Activated B cell treated with CpG ODN at 0.5 μM for 24 hours (primary cell): Measurements from ENCODE around the gene ARRDC3. TPM values are rescaled to one million over a fixed set of nuclear protein-coding genes. Genes with fewer than 3 reads are reported as not detected.

Source experiments
- ATAC-seq: fragments of 200-7000 bp; cut with Tn5 transposase; one replicate; pipeline ENCODE4 v1.10.0; 2021; ENCODE audit warnings: low read depth, mild to moderate bottlenecking, moderate library complexity
- CTCF ChIA-PET: fragments of 350-600 bp; sonication (Branson Sonifier 250); formaldehyde crosslinking; loops from one replicate; lab custom pipeline; 2021; ENCODE audit warnings: antibody characterized with exemption; lab: Charles Lee
- POLR2A ChIA-PET: fragments of 350-600 bp; sonication (Branson Sonifier 250); formaldehyde crosslinking; loops from one replicate; lab custom pipeline; 2021; ENCODE audit warnings: antibody characterized with exemption; lab: Charles Lee
- DNase-seq: peaks from one replicate; pipeline ENCODE4 v3.0.0; 2022
- H3K27ac Mint-ChIP-seq: one replicate; pipeline ENCODE4 v1.8.0; 2020; ENCODE audit warnings: mixed read lengths
- H3K27me3 Mint-ChIP-seq: one replicate; pipeline ENCODE4 v1.8.0; 2021; ENCODE audit warnings: mixed read lengths
- H3K36me3 Mint-ChIP-seq: one replicate; pipeline ENCODE4 v1.8.0; 2021; ENCODE audit warnings: low read depth, mixed read lengths
- H3K4me1 Mint-ChIP-seq: one replicate; pipeline ENCODE4 v1.8.0; 2021; ENCODE audit warnings: mixed read lengths
- H3K4me3 Mint-ChIP-seq: one replicate; pipeline ENCODE4 v1.8.0; 2020; ENCODE audit warnings: mild to moderate bottlenecking, mixed read lengths
- H3K9me3 Mint-ChIP-seq: one replicate; pipeline ENCODE4 v1.8.0; 2020; ENCODE audit warnings: mixed read lengths
- CTCF ChIP-seq: fragments of 200-600 bp; IDR thresholded peaks from one replicate; pipeline ENCODE4 v1.8.0; 2022; ENCODE audit warnings: antibody characterized with exemption, mild to moderate bottlenecking
- intact Hi-C: fragments of 100-400 bp; cut with micrococcal nuclease; formaldehyde crosslinking; loops from one replicate; pipeline ENCODE4 v1.15.1; 2024
- total RNA-seq: library from RNA; stranded (reverse); gene quantifications from 2 replicates; pipeline ENCODE4 v1.2.3, GENCODE V29; 2022

The ARRDC3 gene
- total RNA-seq, 1 donor from 2014 or later = 65.3 TPM

GRCh38 chr5:91381239-91381773 lies 1.8 kb downstream of the ARRDC3 start:
- Mint-ChIP-seq H3K27me3 (no peaks in the 10 kb centered on the region), H3K4me1 (peaks cover 38% of the 10 kb centered on the region), H3K36me3 (peaks cover 53% of the 10 kb centered on the region), H3K27ac (peak overlapping the region; percentile 97), H3K4me3 (peak overlapping the region; percentile 93), H3K9me3 (no peaks in the 10 kb centered on the region)
- ChIA-PET POLR2A (interaction anchor here (0.6 to 6.1 kb wide), 29 partner anchors 13 to 983 kb away, joined by 3 to 194 read pairs (median 5); partner anchors contain the start of genes CETN3, LYSMD3, MBLAC2 and POLR3G), CTCF (interaction anchor here (1.1 kb wide), 1 partner anchor 155 kb away, joined by 4 read pairs; no protein-coding TSS in a partner anchor)
- ATAC-seq = no peak
- no peak for DNase-seq
- no peak for TF ChIP-seq CTCF
- intact Hi-C loops = loop anchor here (2.0 kb wide), 2 partner anchors 21 to 853 kb away; partner anchors contain the start of gene LYSMD3

GRCh38 chr5:91380491-91381238 lies 2.5 kb downstream of the ARRDC3 start:
- DNase-seq = peak; percentile 93
- Mint-ChIP-seq H3K36me3 (peaks cover 58% of the 10 kb centered on the region), H3K4me3 (peak overlapping the region; percentile 93), H3K4me1 (peaks cover 38% of the 10 kb centered on the region), H3K9me3 (no peaks in the 10 kb centered on the region), H3K27me3 (no peaks in the 10 kb centered on the region), H3K27ac (peak overlapping the region; percentile 97)
- POLR2A ChIA-PET = interaction anchor here (0.6 to 6.1 kb wide), 32 partner anchors 13 to 983 kb away, joined by 3 to 194 read pairs (median 4); partner anchors contain the start of genes CETN3, LYSMD3, MBLAC2 and POLR3G
- CTCF ChIA-PET = interaction anchor here (1.1 kb wide), 1 partner anchor 155 kb away, joined by 4 read pairs; no protein-coding TSS in a partner anchor
- peak; percentile 57 for ATAC-seq
- TF ChIP-seq CTCF = no peak
- intact Hi-C loops = loop anchor here (1.0 to 2.0 kb wide), 5 partner anchors 20 to 971 kb away; partner anchors contain the start of genes CETN3 and LYSMD3

- peak overlapping the region; percentile 100 for H3K27ac Mint-ChIP-seq
- no peak for TF ChIP-seq CTCF
- ATAC-seq (peak; percentile 54), DNase-seq (peak; percentile 98)
- H3K36me3 Mint-ChIP-seq = peaks cover 63% of the 10 kb centered on the region
- intact Hi-C loops = loop anchor here (1.0 to 2.0 kb wide), 5 partner anchors 19 to 971 kb away; partner anchors contain the start of genes CETN3 and LYSMD3
- POLR2A ChIA-PET = interaction anchor here (0.6 to 6.1 kb wide), 18 partner anchors 12 to 1927 kb away, joined by 3 to 194 read pairs (median 4); partner anchors contain the start of genes LYSMD3, MBLAC2 and POLR3G
- peak overlapping the region; percentile 97 for H3K4me3 Mint-ChIP-seq
- H3K9me3 Mint-ChIP-seq = no peaks in the 10 kb centered on the region
- peaks cover 38% of the 10 kb centered on the region for H3K4me1 Mint-ChIP-seq
- H3K27me3 Mint-ChIP-seq = no peaks in the 10 kb centered on the region
- CTCF ChIA-PET = no interaction called here
Observed at GRCh38 chr5:91379914-91380490, 3.1 kb downstream of the ARRDC3 start.

- no peaks in the 10 kb centered on the region for H3K27me3 Mint-ChIP-seq
- peaks cover 31% of the 10 kb centered on the region for H3K4me1 Mint-ChIP-seq
- TF ChIP-seq CTCF = no peak
- no peaks in the 10 kb centered on the region for H3K9me3 Mint-ChIP-seq
- peak overlapping the region; percentile 97 for H3K4me3 Mint-ChIP-seq
- H3K36me3 Mint-ChIP-seq = peaks cover 69% of the 10 kb centered on the region
- DNase-seq (no peak), ATAC-seq (no peak)
- intact Hi-C loops = no loop called here
- peak overlapping the region; percentile 100 for H3K27ac Mint-ChIP-seq
- ChIA-PET CTCF (no interaction called here), POLR2A (interaction anchor here (0.6 to 6.1 kb wide), 11 partner anchors 11 to 1926 kb away, joined by 3 to 194 read pairs (median 11); no protein-coding TSS in a partner anchor)
Observed at GRCh38 chr5:91379246-91379913, 3.7 kb downstream of the ARRDC3 start.
